ENCODE results near the gene FUS.

Gene FUS

DNA sequence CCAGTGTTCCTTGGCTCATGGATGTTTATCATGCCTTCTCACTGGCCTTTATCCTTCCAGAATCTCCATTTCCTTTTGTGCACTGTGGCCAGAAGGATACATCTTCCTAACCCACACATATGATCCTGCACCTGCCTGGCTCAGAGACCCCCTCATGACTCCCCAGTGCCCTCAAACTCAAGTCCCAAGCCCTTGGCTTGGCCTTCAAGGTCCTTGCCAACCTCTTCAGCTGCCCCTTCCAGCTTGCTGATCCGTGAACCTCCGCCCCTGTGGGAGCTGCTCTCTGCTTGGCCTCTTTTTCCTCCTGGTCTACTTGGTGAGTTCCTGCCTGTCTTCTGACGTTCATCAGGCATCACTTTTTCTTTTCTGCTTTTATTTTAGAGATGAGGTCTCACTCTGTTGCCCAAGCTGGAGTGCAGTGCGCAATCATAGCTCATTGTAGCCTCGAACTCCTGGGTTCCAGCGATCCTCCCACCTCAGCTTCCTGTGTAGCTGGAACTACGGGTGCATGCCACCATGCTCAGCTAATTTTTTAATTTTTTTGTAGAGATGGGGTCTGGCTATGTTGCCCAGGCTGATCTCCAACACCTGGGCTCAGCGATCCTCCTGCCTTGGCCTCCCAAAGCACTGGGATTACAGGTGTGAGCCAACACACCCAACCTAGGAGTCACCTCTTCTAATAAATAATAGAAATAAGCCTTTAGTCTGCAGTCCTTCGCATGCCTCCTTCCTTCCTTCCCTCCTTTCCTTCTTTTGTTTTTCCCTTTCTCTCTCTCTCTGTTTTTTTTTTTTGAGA is 25.1 kb downstream of the FUS start:
- DNase-seq, result no peak

DNA sequence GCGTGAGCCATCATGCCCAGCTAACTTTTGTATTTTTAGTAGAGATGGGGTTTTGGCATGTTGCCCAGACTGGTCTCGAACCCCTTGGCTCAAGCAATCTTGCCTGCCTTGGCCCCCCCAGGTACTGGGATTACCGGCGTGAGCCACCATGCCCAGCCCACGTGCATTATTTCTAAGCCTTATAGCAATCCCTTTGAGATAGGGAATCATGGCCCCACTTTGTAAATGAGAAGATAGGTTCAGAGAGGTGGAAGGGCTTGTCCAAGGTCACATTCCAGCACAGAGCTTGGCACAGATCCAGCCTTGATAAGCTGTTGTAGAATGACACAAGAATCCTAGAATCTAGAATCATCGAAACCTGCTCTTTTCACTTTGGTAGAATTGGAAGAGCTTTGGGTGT is 26.8 kb downstream of the FUS start:
- no peak for DNase-seq

DNA sequence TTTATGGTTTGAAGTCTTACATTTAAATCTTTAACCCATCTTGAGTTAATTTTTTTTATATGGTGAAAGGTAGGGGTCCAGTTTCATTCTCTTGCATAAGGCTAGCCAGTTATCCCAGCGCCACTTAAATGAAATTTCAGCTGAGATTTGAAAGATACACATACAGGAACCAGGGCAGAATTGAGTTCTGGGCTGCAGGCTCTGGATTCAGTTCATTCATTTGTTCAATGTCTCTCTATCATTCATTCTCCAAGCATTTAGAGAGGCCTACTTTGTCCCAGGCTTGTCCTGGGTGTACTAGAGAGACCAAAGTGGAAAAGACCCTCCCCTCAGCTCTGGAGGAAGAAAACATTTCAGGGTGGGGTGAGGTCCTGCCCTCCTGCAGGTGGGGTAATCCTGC is 33.4 kb downstream of the FUS start:
- no peak for DNase-seq

DNA sequence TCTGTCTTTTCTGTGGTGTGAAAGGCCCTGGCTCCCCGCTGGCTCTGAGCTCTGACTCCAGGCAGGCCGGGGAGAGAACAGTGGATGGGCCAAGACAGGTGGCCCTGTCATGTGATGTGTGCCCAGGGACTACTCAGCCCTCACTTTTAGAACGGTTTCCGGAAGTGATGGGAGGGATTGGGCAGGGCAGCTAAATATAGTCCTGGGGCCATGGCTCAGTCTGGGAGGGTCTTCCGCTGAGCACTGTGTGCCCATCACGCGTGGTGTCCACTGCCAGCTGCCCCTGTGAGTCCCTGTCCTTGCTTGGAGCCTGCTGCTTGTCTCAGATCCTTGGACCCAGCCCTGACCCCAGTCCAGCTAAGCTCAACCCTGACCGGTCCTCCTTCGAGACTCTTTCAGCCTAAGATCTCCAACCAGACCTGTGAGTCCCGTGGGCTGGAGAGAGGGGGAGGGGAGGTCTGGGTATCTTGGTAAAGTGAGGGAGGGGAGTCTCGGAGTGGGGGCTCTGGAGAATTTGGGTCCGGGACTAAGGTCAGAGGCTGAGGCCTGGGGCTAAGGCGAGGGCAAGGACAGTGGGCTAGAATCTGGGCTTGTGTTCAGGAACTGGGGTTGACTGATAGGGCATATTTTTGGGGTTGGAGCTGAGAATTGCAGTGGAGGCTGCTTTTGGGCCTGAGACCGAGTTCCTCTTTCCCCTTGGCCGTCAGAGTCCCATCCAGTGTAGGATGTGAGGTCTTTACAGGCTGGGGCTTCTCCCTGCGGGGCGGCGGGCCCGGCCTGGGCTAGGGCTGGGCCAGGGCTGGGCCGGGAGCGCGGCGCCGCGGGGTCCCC is 34.2 kb downstream of the FUS start, which contains the start of gene TRIM72:
TSS of gene TRIM72 (plus strand) at position 243 of the 831 bp plus-strand sequence. CDS start 620 bp downstream, outside the sequence.
- no peak for DNase-seq

DNA sequence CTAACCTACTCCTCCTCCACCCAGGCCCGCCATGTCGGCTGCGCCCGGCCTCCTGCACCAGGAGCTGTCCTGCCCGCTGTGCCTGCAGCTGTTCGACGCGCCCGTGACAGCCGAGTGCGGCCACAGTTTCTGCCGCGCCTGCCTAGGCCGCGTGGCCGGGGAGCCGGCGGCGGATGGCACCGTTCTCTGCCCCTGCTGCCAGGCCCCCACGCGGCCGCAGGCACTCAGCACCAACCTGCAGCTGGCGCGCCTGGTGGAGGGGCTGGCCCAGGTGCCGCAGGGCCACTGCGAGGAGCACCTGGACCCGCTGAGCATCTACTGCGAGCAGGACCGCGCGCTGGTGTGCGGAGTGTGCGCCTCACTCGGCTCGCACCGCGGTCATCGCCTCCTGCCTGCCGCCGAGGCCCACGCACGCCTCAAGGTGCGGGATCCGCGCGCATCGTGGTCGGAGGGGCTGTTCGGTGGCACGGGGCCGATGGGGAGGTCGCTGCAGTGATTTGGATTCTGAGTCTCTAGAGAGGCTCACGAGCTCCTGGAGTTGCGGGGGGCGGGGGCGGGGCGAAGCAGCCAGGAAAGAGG is 34.9 kb downstream of the FUS start:
- DNase-seq, result no peak

DNA sequence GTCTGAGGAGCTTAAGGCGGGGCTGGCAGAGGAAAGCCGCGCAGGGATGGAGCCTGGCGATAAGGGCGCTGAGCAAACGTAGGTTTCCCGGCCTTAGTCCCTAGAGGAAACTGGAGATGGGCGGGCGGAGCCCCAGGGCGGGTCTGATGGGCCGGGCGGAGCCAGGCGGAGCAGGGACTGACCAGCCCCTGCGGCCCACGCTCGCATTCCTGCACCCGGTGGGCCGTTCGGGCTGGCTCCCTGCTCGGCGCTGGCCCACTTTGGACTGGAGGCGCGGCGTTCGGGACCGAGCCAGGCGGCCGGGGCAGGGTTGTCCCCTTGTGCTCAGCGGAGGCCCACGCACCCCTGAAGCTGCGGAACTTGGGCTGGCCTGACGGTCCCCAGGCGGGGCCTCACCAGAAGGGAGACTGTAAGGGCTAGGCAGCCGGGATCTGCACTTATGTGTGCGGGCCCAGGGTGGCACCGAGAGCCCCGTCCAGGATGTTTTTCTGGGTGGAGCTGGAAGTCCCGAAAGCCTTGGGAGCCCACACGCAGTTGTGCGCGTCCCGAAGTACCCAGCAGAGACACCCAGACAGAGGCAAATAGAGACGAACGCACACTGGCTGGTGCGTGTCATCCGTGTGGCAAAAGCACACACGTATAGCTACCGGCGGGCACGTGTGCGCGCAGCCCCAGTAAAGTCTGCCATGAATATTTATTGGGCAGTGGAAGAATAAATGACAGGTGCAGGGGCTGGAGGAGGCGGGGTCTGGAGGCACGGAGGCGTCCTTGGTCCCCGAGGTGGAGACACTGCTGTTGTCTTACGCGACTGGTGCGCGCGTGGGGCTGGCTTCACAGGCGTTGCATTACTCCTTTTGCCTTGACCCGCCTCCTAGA is 35.6 kb downstream of the FUS start:
- DNase-seq, result peak in 1 of 2 donors; percentile 19

DNA sequence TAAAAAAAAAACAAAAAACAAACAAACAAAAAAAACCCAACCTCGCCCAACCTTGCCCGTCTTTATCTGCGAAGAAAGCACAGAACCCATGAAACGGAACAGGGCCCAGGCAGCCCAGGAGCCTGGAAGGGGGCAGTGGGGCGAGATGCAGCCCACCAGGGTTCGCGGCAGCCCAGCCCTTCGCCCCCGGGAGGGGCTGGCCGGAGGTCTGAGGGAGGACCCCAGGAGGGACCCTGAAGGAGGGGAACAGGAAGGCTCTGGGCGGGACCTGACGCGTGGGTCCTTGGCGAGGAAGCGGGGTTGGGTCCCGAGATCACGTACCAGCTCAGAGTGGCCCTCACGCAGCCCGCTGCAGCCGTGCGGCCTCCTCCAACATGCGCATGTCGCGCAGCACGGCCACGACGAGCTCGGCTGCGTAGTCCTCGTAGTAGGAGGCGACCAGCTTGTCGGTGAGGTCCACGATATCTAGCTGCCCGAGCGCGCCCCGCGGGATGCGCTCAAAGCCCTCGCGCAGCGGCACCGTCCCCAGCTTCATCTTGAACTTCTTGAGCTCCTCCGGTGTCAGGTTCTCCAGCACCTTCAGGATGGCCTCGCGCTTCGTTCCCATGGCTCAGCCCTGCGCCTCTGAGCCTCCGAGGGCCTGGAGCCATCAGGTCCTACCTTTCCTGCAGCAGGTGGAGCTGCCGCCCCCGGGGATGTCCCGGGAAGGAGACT is 36.6 kb downstream of the FUS start, which contains the start of gene PYDC1:
TSS of gene PYDC1 (minus strand) at position 714 of the 714 bp plus-strand sequence. CDS start at position 607, 107 bp downstream.
- DNase-seq, result peak in 1 of 2 donors; percentile 20

DNA sequence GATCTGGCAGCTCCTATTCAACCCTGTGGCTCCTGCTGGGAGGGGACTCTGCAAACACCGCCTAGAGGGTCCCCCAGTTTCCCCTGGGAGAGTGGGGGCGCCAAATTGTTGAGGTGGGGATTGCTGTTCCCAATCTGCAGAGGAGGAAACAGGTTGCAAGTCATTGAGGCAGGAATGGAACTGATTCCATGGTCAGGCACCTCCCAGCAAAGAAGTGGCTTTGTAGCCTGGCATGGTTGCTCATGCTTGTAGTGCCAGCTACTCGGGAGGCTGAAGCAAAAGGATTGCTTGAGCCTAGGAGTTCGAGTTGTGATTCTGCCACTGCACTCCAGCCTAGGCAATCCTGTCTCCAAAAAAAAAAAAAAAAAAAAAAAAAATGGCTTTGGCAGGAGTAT is 37.2 kb downstream of the FUS start:
- DNase-seq, result no peak

DNA sequence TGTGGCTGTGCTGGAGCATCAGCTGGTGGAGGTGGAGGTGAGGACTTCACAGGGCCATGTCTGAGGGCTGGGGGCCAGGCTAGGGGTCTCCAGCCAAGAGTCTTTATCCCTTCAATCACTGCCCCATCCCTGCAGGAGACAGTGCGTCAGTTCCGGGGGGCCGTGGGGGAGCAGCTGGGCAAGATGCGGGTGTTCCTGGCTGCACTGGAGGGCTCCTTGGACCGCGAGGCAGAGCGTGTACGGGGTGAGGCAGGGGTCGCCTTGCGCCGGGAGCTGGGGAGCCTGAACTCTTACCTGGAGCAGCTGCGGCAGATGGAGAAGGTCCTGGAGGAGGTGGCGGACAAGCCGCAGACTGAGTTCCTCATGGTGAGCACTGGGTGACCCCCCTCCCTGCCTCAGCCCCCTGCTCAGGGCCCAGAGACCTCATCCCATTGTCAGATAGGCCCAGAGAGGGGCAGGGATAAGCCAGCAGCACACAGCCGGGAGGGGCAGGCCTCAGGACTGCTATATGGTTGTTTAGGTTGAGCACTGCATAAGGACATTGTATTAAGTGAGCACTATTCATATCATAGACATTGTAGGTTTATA is 39.3 kb downstream of the FUS start:
- DNase-seq, result no peak

DNA sequence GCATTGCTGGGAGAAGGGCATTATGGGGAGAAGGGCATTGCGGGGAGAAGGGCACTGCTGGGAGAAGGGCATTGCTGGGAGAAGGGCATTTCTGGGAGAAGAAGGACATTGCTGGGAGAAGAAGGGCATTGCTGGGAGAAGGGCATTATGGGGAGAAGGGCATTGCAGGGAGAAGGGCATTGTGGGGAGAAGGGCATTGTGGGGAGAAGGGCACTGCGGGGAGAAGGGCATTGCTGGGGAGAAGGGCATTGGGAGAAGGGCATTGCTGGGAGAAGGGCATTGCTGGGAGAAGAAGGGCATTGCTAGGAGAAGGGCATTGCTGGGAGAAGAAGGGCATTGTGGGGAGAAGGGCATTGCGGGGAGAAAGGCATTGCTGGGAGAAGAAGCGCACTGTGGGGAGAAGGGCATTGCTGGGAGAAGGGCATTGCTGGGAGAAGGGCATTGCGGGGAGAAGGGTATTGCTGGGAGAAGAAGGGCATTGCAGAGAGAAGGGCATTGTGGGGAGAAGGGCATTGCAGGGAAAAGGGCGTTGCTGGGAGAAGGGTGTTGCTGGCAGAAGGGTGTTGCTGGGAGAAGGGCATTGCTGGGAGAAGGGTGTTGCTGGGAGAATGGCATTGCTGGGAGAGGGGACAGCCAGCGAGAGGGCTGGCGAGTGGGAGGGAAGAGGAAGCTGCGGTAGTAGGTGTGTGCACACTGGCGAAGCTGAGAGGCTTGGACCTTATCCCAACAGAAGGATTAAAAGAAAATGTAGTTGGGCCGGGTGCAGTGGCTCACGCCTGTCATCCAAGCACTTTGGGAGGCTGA is 41.6 kb downstream of the FUS start:
- no peak for DNase-seq

DNA sequence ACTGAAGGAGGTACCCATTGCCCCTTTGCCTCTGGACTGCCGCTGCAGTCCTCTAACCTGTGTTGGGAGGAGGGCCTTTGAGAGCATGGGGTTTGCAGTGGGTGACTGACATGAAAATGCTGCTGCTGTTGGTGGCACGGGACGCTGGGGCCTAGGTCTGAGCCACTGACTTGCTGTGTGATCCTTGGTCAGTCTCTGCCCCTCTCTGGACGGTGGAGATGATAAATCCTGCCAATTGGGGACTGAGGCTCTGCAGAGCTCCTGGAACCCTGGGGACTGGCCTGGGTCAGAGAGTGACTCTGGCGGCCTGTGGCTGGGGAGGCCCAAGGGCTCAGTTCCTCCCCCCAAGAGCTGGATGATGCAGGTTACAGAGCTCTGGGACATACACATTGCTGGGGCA is 43.1 kb downstream of the FUS start:
- DNase-seq, result no peak

DNA sequence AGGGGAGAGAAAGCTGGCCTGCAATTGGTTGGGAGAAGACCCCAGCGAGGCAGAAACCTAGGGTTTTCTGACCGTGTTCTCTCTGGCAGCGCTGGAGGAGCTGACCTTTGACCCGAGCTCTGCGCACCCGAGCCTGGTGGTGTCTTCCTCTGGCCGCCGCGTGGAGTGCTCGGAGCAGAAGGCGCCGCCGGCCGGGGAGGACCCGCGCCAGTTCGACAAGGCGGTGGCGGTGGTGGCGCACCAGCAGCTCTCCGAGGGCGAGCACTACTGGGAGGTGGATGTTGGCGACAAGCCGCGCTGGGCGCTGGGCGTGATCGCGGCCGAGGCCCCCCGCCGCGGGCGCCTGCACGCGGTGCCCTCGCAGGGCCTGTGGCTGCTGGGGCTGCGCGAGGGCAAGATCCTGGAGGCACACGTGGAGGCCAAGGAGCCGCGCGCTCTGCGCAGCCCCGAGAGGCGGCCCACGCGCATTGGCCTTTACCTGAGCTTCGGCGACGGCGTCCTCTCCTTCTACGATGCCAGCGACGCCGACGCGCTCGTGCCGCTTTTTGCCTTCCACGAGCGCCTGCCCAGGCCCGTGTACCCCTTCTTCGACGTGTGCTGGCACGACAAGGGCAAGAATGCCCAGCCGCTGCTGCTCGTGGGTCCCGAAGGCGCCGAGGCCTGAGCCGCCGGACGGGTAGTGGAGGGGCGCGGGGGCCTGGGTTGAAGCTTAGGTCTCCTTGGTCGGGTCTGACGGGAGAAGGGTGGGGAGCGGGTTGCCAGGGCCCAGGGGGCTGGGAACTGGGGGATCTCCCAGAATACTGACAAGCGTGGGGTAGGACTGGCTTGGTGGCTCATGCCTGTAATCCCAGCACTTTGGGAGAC is 44.4 kb downstream of the FUS start:
- no peak for DNase-seq

DNA sequence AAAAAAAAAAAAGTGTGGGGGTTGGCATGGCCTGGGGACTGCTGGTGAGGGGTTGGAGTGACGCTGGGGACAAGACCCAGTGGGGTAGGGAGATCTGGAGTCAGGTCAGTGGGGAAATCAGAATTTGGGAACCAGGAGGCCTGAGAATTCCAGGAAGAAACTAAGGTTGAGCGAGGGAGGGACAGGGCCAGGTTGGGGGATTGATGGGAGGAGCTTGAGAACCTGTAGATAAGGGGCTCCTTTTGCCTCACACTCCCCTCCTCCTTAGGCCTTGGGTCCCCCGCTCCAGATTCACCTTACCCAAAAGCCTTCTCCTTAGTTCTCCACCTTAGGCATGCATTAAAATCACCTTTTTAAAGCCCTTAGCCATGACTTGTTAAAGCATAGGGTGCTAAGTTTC is 45.3 kb downstream of the FUS start:
- no peak for DNase-seq

DNA sequence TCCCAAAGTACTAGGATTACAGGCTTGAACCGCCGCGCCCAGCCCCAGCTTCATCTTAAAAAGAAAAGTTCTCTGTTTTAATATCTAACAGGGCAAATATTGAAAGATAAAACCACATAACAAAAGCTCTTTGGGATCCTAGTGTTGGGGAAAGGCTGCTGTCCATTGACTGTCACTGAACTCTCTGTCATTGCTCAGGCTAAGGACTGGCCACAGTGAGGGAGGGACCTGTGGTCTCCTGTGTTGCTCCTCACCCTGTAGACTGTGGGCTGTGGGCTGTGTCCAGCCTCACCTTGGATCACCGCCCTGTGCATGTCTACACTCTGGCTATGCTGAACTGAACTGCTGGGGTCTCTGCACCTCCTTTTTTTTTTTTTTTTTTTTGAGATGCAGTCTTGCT is 48.3 kb downstream of the FUS start:
- DNase-seq, result no peak

DNA sequence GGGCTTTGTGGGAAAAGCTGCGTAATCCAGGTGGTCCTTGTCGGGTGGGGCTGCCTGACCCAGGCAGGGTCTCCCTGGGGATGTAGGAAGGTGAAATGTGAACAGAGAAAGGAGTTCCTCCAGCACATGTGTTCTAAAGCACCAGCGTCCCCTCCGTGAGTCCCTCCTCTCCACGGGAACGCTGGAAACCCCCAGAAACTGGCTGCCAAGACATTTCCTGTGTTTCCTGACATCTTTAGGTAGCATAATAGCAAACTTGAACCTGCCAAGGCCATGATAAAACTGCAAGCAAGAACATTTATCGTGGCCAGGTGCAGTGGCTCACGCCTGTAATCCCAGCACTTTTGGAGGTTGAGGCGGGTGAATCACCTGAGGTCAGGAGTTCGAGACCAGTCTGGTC is 49.6 kb downstream of the FUS start:
- DNase-seq, result no peak

DNA sequence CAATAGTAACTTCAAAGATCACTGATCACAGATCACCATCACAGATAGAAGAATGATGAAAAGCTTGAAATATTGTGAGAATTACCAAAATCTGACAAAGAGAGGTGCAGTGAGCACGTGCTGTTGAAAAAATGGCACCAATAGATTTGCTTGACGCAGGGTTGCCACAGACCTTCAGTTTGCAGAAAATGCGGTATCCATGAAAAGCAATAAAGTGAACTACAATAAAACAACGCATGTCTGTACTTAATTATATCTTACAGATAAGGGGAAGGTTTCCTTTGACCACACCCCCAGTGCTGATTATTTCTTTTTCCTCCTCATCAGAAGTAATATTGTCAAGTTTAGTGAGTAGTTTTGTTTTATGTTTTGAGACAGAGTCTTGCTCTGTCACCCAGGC is 58.1 kb downstream of the FUS start:
- DNase-seq, result no peak
